Fibroblast of lung (primary cell): Measurements from ENCODE around the gene RBM38. TPM values are rescaled to one million over a fixed set of nuclear protein-coding genes. Genes with fewer than 3 reads are reported as not detected.

Source experiments
- DNase-seq, 2 donors: peaks; one replicate each; pipeline versions ENCODE4 v3.0.0 to v3.0.0-alpha.2; 2010; ENCODE audit warnings: low read depth in 2 of 2
- H2AFZ ChIP-seq: 2 replicates; pipeline ENCODE4 v1.5.1; 2012; ENCODE audit warnings: low read length, control low read depth, inconsistent platforms
- H3K27ac ChIP-seq: 2 replicates; pipeline ENCODE4 v1.5.1; 2011; ENCODE audit warnings: low read length, control low read depth; ENCODE audit not compliant: insufficient read depth
- H3K27me3 ChIP-seq: 2 replicates; pipeline ENCODE4 v1.5.1; 2011; ENCODE audit warnings: mild to moderate bottlenecking, low read length; ENCODE audit not compliant: control insufficient read depth, insufficient read depth
- H3K36me3 ChIP-seq: 2 replicates; pipeline ENCODE4 v1.5.1; 2011; ENCODE audit warnings: low read length; ENCODE audit not compliant: control insufficient read depth, insufficient read depth
- H3K4me1 ChIP-seq: 2 replicates; pipeline ENCODE4 v1.5.1; 2011; ENCODE audit warnings: low read length; ENCODE audit not compliant: control insufficient read depth, insufficient read depth; ENCODE audit errors: extremely low read depth
- H3K4me2 ChIP-seq: 2 replicates; pipeline ENCODE4 v1.5.1; 2011; ENCODE audit warnings: low read length, control low read depth; ENCODE audit not compliant: insufficient read depth; ENCODE audit errors: extremely low read depth
- H3K4me3 ChIP-seq, 4 experiments: fragments of 200-600 bp in 1 of 4; sonication (generic) in 1 of 4; replicated peaks in 1 of 4; 2 replicates each; pipeline ENCODE4 v1.5.1; 2011 to 2016; ENCODE audit warnings: low read length in 4 of 4, low read depth in 3 of 4, mild to moderate bottlenecking in 3 of 4, control low read depth in 2 of 4, inconsistent platforms in 1 of 4, mixed read lengths in 1 of 4; ENCODE audit not compliant: insufficient read depth in 1 of 4; ENCODE audit errors: control extremely low read depth in 1 of 4
- H3K79me2 ChIP-seq: 2 replicates; pipeline ENCODE4 v1.5.1; 2012; ENCODE audit warnings: mild to moderate bottlenecking, low read length, inconsistent platforms; ENCODE audit not compliant: control insufficient read depth, insufficient read depth
- H3K9ac ChIP-seq: 2 replicates; pipeline ENCODE4 v1.5.1; 2011; ENCODE audit warnings: mild to moderate bottlenecking, low read length, control low read depth; ENCODE audit not compliant: insufficient read depth
- H3K9me3 ChIP-seq: 2 replicates; pipeline ENCODE4 v1.5.1; 2012; ENCODE audit warnings: low read depth, low read length; ENCODE audit not compliant: control insufficient read depth, insufficient read depth
- H4K20me1 ChIP-seq: 2 replicates; pipeline ENCODE4 v1.5.1; 2011; ENCODE audit warnings: low read length; ENCODE audit not compliant: control insufficient read depth, insufficient read depth; ENCODE audit errors: extremely low read depth
- CTCF ChIP-seq, 2 donors: IDR thresholded peaks in 1 of 2; conservative IDR thresholded peaks in 1 of 2; 1 replicate in 1 of 2; 2 replicates in 1 of 2; pipeline ENCODE4 v1.5.1; 2011 to 2012; ENCODE audit warnings: low read length in 2 of 2, control low read depth in 1 of 2, inconsistent platforms in 1 of 2, low read depth in 1 of 2, mild to moderate bottlenecking in 1 of 2
- EZH2 ChIP-seq: IDR thresholded peaks from 2 replicates; pipeline ENCODE4 v1.5.1; 2012; ENCODE audit warnings: low read length, control low read depth, mild to moderate bottlenecking; ENCODE audit errors: missing control alignments
- polyA plus RNA-seq, 2 donors: library from polyadenylated mRNA; depleted of rRNA in 1 of 2; stranded (reverse) in 1 of 2; unstranded in 1 of 2; fragments of >200 nt; gene quantifications; 2 replicates each; pipeline ENCODE4 v1.2.1, GENCODE V29; 2011 to 2012; ENCODE audit warnings: missing spikeins in 1 of 2
- total RNA-seq: library from RNA; depleted of rRNA; stranded (reverse); fragments of >200 nt; gene quantifications from 2 replicates; pipeline ENCODE4 v1.2.1, GENCODE V29; 2014

The RBM38 gene
- total and polyA plus RNA-seq, 2 donors (not counting 1 experiment from before 2014, with no cell fraction given), result 3.9 to 7.9 TPM

- Histone ChIP-seq H3K36me3 (peaks cover 32% of the 10 kb centered on the region), H3K27me3 (no peaks in the 10 kb centered on the region), H3K4me2 (no peak overlapping the region), H3K4me1 (no peaks in the 10 kb centered on the region), H4K20me1 (no peaks in the 10 kb centered on the region), H3K4me3 (no peak overlapping the region), H2AFZ (no peak overlapping the region), H3K79me2 (no peaks in the 10 kb centered on the region), H3K27ac (no peak overlapping the region), H3K9ac (no peak overlapping the region), H3K9me3 (no peaks in the 10 kb centered on the region)
- TF ChIP-seq EZH2, result no peak
- no peak for TF ChIP-seq CTCF (conservative IDR thresholded peaks at IDR 0.05 in 1 of 2, IDR thresholded peaks at IDR 0.05 in 1 of 2; ENCODE audit: low read depth in 1 of 2, low read length in 2 of 2)
- DNase-seq, result no peak
Measured at GRCh38 chr20:57374343-57374930, 16.8 kb upstream of the RBM38 start.

- Histone ChIP-seq H3K79me2 (no peaks in the 10 kb centered on the region), H2AFZ (no peak overlapping the region)
- DNase-seq, result no peak
Measured at GRCh38 chr20:57374931-57375651, 16.1 kb upstream of the RBM38 start.

More at GRCh38 chr20:57374931-57375651, 16.1 kb upstream of the RBM38 start:
- H3K27me3 ChIP-seq, result no peaks in the 10 kb centered on the region
- no peak overlapping the region for H3K27ac ChIP-seq
- no peaks in the 10 kb centered on the region for H4K20me1 ChIP-seq
- no peak overlapping the region for H3K4me3 ChIP-seq
- TF ChIP-seq EZH2, result no peak
- TF ChIP-seq CTCF (conservative IDR thresholded peaks at IDR 0.05 in 1 of 2, IDR thresholded peaks at IDR 0.05 in 1 of 2; ENCODE audit: low read depth in 1 of 2, low read length in 2 of 2), result no peak
- H3K9me3 ChIP-seq, result no peaks in the 10 kb centered on the region
- H3K4me2 ChIP-seq, result no peak overlapping the region
- peaks cover 27% of the 10 kb centered on the region for H3K36me3 ChIP-seq
- H3K9ac ChIP-seq, result no peak overlapping the region
- no peaks in the 10 kb centered on the region for H3K4me1 ChIP-seq
